IPS-NIHi7 (cell line): ENCODE data around the gene PDE9A.
"Not testable (repeated sequence)": the region's sequence is repeated elsewhere in the genome, so short reads cannot be mapped to it uniquely, and the experiment has no call there.

Experiments used
- DNase-seq: peaks from one replicate; pipeline ENCODE4 v3.0.0; 2012; ENCODE audit warnings: mixed read lengths; ENCODE audit errors: extremely low spot score

Gene PDE9A

DNA sequence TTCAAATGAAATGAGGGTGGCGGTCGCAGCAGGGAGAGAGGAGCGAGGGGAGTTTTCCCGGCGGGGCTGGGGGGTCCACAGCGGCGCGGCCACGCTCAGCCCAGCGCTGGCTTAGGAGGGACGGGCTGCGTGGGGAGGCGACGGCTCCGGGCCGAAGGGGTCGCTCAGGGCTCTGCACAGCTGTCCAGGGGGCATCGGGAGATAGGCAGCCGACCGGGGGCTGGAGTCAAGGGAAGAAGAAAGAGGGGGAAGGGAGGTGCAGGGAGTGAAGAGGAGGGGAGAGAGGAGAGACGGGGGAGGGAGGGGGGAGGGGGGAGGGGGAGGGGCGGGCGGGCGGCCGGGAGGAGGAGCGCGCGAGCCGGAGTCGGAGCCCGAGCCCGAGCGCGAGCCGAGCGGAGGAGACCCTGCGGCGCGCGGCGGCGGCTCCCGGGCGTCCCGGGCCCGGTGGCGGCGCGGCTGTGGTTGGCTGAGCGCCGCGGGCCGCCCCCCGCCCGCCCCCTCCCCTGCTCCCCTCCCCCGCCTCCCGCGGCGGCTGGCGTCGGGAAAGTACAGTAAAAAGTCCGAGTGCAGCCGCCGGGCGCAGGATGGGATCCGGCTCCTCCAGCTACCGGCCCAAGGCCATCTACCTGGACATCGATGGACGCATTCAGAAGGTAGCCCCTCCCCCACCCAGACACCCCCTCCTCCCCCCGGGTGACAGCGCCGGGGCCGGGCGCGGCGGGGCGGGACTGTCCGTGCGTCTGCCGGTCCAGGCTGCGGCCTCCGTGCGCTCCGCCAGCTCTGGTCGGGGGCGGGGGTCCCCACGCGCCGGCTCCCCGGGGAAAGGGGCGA lies at the start of gene PDE9A:
Gene PDE9A (plus strand): TSS at position 391 of the 831 bp plus-strand sequence. CDS start 194 bp downstream, at position 585.
- DNase-seq = peak; percentile 89

DNA sequence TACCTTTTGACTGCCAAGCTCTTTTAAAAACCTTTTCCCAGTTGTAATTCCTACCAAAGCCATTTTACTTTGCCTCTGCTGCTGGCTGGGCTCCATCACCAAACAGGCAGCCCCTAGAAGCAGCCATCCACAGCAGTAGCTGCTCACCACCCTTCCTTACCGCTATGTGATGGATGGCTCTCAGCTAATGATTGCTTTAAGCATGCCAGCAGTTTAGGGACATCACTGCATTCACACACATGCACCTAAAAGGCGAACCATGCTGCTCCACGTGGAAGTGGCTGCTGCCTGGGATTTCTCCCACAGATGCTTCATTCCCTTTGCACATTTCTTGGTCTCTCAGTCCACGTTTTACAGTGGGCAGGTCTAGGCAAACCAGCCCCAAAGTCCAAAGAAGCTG lies 46.3 kb upstream of the PDE9A start:
- DNase-seq = no peak

DNA sequence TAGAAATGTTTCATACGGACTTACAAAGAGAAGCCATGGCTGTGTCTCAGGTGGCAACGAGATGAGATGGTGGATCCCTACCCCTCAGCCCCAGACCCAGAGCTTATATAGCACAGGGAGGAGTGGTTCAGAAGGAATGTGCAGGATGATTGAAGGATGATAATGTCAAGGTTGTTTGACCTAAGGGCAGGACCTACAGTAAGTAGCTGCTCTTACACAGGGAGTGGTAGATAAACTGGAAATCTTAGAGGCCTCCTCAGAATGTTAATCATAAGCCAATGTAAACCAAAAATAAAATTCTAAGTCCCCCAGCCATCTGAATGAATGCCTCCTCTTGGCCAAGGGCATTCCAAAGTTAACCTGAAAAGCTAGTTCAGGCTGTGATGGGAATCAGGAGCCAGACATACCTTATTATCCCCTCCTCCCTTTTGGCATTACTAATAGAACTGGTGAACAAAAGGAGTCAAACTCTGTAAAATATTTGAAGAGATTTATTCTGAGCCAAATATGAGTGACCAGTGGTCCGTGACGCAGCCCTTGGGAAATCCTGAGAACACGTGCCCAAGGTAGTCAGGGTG lies 45.8 kb upstream of the PDE9A start:
- no peak for DNase-seq

DNA sequence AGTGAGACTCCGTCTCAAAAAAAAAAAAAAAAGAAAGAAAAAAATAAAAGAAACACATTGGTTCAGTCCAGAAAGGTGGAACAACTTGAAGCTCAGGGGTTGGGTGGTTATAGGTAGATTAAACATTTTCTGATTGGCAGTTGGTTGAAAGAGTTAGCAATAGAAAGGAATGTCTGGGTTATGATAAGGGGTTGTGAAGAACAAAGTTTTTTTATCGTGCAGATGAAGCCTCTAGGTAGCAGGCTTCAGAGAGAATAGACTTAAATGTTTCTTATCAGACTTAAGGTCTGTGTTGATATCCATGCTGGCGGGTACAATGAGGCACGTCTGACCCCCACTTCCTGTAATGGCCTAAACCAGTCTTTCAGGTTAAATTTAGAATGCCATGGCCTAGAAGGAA lies 45.0 kb upstream of the PDE9A start:
- DNase-seq = no peak

DNA sequence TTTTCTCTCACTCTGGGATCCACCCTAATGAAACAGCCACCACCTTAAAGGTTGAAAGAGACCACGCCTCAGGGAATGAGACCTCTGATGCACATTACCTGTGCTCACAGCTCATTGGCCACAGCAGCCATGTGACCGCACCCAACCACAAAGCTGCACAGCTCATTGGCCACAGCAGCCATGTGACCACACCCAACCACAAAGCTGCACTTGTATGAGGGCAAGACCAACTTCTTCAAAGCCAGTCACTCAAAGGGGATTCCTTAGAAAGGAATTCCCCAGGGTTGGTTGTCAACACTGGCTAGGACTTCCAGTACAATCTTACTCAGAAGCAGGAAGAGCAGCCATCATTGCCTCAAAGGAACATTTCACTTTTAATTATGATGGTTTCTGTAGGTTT lies 43.6 kb upstream of the PDE9A start:
- no peak for DNase-seq

DNA sequence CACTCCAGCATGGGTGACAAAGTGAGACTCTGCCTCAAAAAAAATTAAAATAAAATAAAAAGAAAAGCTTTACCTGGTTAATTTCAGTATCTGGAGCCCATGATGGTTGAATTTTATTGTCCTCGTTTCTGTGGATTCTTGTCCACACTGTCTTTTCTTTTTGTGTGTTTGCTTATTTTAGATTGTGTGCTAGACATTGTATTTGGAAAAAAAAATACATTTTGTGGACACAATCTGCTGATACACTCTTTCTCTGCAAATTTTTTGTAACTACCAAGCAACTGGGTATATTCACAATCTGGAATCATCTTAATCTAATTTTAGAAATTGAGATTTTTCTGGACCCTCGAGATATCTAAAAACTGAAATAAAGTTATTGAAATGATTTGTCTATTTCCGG lies 41.6 kb upstream of the PDE9A start:
- no peak for DNase-seq

DNA sequence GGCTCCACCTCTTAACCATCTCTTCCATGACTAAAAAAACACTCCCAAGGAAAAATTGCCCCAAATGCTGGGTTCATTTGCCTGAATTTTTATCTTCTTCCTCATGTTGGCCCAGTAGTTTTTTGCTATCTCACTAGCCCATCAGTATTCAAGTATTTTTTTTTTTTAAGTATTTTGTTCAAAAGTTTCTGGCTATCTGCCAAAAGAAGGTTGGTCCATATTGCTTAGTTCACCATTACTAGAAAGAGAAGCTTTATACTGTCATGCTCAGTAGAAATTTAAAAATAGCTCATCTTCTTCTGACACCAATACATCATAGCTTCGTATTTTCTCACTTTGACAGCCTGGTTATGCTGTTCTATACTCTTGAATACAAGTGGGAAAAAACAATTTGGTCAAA lies 41.0 kb upstream of the PDE9A start:
- no peak for DNase-seq

DNA sequence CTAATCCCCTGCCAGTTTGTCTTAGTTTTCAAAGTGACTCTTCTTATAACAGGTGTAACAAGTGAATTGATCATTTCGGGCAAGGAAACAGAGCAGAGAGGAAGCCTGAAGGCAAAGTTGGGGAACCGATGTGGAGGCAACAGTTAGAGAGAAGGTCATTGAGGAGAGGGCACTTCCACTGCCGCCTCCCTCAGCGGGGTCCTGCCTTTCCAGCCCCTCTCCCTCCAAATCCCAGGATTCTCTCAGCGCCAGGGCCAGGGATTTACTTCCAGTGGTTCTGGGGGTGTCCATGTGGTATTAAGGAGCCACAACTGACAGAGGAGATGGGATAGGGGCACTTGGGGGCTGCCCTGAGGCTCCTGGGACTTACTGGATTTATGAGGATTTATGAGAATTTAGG lies 39.7 kb upstream of the PDE9A start:
- no peak for DNase-seq

DNA sequence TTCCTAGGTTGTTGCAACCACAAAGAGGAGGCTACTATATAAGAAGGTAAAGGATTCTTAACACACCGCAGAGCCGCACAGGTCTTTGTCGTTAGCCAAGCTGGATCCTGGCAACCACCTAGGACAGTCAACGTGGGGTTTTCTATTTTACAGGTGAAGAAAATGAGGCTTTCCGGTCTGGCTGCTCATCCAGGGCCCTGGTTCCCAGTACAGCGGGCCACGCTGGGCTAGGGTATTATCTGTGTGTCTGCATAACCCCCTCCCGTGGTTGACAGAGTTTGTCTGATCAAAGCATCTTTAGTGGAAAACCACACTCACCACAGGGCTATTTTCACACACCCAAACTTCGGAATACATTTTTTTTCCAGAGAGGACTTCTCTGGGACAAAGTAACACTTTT lies 39.0 kb upstream of the PDE9A start:
- no peak for DNase-seq

DNA sequence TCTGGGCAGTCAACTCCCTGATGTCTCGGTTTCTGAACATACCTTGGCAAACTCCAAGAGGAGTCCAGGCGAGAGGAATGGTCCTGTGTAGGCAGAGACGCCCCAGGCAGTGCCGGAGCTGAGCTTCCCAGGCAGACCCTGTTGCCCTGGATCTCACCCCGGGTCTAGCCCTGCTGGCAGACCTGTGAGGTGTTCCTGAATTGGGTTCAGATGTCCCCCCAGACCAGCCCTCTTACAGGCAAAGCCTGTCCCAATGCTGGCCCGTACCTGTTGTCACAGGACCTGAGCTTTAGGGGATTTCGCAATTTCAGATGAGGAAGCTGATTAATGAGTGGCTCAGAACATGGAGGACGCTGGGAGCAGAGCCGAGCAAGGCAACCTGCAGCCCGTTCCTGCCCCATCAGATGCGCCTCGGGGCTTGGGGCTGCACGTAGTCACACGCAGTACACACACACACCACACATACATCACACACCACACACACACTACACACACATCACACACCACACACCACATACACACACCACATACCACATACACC lies 38.5 kb upstream of the PDE9A start:
- DNase-seq = peak; percentile 58

DNA sequence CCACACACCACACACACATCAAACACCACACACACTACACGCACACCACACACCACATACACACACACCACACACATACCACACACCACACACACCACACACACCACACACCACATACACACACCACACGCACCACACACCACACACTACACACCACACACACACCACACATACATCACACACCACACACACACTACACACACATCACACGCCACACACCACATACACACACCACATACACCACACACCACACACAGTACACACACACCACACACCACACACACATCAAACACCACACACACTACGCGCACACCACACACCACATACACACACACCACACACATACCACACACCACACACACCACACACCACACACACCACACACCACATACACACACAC lies 38.0 kb upstream of the PDE9A start:
- not testable (repeated sequence) for DNase-seq

DNA sequence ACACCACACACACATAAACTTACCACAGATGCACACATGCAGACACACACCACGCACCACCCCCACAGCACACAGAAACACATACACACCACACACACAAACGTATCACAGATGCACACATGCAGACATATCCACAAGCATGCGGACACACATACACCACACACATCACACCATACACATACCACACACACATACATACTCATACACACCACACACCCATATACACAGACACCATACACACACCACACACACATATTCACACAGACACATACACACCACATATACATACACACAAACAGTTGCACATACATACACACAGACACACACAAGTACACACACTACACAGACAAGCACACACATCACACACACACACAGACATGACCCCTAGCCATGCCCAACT lies 37.5 kb upstream of the PDE9A start:
- no peak for DNase-seq

DNA sequence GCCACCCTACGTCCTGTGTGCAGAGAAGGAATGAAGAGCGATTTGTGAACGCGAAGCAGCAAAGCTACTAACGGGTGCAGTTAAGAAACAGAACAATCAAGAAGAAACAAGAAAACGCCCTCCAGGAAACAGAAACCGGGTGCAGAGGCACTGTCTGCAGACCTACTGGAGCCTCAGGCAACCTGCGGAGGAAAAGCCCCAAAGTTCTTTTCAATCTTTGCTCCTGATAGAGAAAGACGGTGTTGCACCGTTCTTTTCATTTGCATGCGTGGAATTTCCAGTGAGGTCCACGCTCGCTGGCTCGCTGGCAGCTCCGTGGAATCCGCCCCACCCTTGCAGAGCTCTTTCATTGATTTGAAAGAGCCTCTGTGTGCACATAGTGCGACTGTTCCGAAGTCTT lies 37.0 kb upstream of the PDE9A start:
- DNase-seq = no peak

DNA sequence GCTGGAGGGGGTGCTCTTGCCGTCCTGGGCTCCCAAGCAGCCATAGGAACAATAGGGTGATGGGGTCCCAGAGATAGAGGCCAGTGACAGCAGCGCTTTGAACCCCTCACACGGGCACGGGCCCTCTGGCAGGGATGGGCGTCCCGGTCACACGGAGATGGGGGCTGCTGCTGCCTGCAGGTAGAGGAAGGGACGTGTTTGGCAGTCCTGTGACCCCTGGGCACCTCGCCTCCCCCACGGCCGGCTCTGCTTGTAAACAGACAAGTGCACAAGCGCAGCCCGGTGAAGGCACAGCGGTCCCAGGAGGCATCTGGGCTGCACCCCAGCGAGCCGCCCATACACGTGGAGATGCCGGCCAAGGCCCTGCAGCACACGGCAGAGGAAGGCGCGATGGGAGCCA lies 36.5 kb upstream of the PDE9A start:
- DNase-seq = no peak

DNA sequence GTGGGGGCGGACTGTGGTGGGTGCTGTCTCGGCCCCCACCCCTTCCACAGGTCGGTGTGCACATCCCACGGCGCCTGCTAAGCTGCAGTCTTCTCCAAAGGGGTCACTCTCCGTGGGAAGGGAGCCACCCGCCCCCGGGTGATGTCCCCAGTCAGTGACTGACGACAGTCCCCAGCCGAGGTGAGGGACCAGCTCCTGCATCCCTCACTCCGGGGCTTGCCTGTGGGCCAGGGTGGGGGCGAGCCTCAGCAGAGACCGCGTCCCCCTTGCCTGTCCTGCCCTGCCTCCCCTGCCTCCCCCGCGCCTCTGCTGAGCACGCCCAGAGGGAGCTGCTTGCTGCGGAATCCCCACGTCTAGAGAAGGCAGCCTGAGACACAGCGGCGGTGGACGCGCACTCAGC lies 35.9 kb upstream of the PDE9A start:
- no peak for DNase-seq

DNA sequence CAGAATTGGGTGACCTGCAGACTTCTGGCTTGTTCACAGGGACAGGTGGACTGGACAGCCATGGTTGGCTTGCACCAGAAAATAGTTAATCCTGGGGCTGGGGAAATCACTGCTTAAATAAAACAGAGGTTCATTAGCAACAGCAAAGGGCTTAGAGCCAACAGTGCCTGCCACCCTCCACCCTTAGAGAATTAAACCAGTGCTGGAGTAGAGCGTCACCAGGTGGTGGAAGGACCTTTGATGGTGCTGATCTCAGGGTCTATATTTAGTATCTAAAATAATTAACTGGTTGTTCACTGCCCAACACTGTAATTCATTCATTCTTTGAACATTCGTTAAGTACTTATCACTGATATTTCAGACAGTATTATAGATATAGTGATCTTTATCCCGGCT lies 34.7 kb upstream of the PDE9A start:
- DNase-seq = no peak

DNA sequence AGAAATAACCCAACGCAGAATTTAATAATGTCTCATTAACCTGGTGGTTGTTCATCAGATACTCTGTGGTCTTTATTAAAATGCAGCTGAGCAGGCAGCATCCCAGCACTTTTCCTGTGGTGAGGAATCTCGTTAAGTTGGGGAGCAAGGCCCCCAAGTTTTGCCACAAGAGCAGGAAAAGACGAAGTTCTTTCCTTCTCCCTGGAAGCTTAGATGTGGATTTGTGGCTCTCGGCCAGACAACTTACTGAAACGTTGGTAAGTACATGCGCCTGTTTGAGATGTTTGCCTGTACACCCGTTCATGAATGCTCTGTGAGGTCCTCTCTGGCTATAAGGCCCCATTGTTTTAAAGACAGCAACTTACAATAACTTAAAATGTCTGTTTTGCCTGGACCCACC lies 34.3 kb upstream of the PDE9A start:
- no peak for DNase-seq

DNA sequence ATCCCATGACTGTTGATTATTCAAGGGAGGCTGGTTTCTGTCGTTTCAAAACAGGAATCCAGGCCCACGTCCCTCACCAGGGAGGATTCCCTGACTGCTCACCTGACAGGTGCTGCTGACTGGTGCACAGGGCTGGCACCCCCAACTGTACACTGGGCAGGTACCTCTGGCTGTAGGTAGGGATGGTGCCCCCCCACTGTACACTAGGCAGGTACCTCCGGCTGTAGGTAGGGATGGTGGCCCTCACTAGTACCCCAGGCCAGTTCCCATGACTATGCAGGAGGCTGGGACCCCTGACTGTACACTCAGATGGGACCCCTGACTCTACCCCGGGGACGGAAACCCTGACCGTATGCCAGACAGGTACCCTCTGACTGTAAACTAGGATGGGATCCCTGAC lies 33.6 kb upstream of the PDE9A start:
- no peak for DNase-seq

DNA sequence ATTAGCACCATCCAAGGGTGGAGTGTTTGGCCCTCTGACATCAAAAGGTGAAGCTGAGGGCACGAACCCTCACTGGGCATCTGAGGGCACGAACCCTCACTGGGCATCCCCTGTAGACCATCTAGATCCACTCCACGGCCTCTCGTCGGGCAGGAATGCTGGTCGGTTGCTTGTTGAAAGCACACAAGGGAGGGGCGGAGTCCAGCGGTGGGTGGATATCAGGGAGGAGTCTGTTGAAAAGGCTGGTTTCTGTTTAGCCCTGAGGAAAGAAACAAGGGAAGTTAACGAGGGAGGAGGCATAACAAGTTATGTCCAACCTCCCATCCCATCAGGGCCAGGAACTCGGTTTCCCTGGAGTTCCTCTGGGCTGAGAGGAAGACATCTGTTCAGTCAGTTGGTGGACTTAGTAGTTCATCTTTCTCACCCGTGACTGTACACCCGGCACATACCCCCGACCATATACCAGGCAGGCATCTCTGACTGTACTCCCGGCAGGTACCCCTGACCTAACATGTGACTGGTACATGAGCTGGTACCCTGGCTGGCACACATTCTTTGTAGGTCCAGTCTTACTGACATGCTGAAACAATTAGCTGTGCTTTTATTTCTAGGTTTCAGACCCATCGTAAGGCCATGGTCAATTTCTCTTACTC lies 32.1 kb upstream of the PDE9A start:
- no peak for DNase-seq

DNA sequence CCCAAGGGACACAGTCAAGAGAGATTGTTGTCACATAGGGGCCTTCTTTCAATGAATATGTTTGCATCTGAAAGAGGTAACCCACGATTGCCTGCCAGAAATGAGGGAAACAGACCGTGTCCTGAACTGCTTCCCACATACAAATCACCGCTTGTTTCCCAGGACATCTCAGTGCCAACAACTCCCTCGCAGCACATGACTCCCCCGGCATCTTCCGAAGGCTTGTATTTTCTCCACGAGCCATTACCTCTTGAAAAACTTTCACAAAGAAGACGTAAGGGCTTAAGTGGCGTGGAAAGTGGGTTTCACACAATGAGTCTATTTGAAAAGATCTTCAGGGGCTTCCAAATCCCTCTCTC lies 31.6 kb upstream of the PDE9A start:
- no peak for DNase-seq

DNA sequence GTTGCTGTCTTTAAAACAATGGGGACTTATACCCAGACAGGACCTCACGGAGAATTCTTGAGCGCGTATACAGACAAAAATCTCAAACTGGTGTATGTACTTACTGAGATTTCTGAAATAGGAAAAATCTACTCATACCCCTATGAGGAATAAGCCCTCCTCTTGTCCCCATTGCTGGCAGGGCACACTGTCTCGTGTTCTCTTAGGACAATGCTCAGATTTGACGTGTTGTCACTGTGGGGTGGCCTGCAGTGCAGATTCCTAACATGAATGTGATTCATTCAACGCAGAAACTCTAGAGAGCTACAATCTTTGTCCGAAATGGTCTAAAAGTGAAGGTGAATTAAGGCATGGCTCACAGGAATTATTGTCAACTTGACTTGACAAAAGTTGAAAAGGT lies 31.1 kb upstream of the PDE9A start:
- DNase-seq = no peak

DNA sequence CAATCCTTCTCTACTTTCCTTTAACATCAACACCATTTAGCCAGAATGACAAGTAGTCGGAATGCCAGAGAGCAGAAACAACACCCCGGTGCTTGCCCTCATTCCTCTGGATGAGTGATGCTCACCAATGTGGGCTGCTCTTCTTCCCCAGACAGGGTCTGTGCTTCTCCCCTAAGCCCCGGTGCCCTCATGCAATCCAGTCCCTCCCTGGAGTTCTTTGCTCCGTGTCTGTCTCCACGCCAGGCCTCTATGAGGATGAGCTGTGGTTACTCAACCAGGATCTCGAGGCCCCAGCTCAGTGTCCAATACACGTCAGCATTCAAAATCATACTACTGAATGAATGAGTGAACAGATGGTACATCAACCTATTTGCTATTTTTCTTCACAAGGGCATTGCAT lies 29.7 kb upstream of the PDE9A start:
- no peak for DNase-seq
